ENCODE measurements around the gene GNB1. TPM values are rescaled to one million over a fixed set of nuclear protein-coding genes. Genes with fewer than 3 reads are reported as not detected.

The GNB1 gene
- 100 to 1,000 TPM in 1 of 4 donors, 10 to 100 TPM in 3; 54.3 to 102 (median 74.7) TPM for total RNA-seq

DNA sequence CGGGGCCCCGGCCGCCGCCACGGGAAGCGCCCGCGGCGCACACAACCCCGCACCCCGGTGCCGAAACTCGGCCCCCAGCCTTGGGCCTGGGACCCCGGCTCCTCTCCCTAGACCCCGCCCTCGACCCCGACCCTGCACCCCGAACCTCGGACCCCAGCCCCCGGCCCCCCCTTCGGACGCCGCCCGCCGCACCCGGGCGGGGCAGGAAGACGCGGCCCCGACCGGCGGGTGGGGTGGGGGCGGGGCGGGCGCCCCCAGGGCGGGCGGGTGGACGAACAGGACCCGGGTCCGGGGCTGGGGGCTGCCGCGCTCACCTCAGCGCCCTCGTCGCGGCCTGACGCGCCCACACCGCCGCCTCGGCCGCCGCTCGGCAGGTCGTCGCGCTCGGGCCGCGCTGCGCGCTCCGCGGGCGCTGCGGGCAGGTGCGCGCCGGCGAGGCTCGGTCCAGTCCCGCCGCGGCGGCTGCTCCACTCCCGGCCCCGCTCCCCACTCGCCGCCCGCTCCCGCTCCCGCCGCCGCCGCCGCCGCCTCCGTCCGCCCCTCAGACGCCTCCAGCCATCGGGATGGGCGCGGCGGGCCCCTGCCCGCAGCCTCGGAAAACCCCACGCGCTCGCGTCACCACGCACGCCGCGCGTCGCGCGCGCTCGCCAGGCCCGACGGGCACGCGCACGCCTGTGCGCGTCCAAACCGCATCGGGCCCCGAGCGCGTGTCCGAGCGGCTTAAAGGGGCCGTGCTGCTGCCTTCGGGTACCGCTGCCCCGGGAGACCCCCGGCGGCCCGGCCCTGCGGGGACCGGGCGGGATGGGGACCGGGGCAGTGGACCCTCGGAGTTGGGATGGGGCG is at the start of gene GNB1:
Gene GNB1, minus strand, starts transcription at position 582 of the 843 bp plus-strand sequence. CDS start 65,634 bp downstream, outside the sequence.
- Histone ChIP-seq H3K4me3 (peak within 1 kb of the TSS; percentile 55 to 95 (median 76)), H3K4me1 (peaks cover 32 to 84% (median 58%) of the 10 kb centered on the region in 3 donors), H3K9me3 (no peaks in the 10 kb centered on the region), H3K27me3 (peaks cover 0 to 7% (median 0%) of the 10 kb centered on the region in 4 donors), H3K36me3 (no peaks in the 10 kb centered on the region), H3K27ac (peak within 1 kb of the TSS; percentile 92 to 99 (median 99))
- 0% methylated on average over 7 of the region's 137 CpGs; no CpG with 5 or more reads in 1 of the 2 donors for WGBS, 2 donors
- no peak for DNase-seq
- TF ChIP-seq POLR2A (IDR thresholded peaks at IDR 0.05): peak in 3 of 4 donors; percentile 28 to 86 (median 75)
- TF ChIP-seq, protein P1, sequence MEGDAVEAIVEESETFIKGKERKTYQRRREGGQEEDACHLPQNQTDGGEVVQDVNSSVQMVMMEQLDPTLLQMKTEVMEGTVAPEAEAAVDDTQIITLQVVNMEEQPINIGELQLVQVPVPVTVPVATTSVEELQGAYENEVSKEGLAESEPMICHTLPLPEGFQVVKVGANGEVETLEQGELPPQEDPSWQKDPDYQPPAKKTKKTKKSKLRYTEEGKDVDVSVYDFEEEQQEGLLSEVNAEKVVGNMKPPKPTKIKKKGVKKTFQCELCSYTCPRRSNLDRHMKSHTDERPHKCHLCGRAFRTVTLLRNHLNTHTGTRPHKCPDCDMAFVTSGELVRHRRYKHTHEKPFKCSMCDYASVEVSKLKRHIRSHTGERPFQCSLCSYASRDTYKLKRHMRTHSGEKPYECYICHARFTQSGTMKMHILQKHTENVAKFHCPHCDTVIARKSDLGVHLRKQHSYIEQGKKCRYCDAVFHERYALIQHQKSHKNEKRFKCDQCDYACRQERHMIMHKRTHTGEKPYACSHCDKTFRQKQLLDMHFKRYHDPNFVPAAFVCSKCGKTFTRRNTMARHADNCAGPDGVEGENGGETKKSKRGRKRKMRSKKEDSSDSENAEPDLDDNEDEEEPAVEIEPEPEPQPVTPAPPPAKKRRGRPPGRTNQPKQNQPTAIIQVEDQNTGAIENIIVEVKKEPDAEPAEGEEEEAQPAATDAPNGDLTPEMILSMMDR (IDR thresholded peaks at IDR 0.05): peak in 3 of 6 experiments; percentile 8 to 21 (median 9)
- intact Hi-C loops (cut with DNase I): loop anchor here (10.0 kb wide), 1 partner anchor 46 kb away; no protein-coding TSS in a partner anchor

DNA sequence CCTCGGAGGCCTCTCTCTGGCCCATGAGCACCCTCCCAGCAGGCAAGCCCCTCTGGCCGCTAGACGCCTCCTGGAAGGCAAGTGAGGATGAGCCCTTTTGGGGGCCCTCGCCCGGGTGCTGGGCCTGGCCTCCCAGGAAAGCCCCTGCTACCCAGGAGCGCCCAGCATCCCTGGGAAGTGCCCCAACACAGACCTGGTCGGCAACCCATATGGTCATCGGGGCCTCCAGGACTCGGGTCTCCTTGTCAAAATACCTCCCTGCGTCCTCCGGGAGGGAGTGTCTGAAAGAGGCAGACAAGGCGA is 49.2 kb upstream of the GNB1 start:
- WGBS, 2 donors: 65 to 87% methylated on average over 2 to 8 of the region's 12 CpGs
- Histone ChIP-seq H3K4me3 (no peak overlapping the region), H3K27me3 (peaks cover 0 to 63% (median 0%) of the 10 kb centered on the region in 4 donors), H3K27ac (no peak overlapping the region), H3K4me1 (peaks cover 8 to 20% (median 9%) of the 10 kb centered on the region in 3 donors), H3K36me3 (no peaks in the 10 kb centered on the region), H3K9me3 (no peaks in the 10 kb centered on the region)
- DNase-seq: no peak
- intact Hi-C loops (cut with DNase I): no loop called here
- no peak for TF ChIP-seq POLR2A (IDR thresholded peaks at IDR 0.05)
- TF ChIP-seq, protein P1 (IDR thresholded peaks at IDR 0.05): no peak

DNA sequence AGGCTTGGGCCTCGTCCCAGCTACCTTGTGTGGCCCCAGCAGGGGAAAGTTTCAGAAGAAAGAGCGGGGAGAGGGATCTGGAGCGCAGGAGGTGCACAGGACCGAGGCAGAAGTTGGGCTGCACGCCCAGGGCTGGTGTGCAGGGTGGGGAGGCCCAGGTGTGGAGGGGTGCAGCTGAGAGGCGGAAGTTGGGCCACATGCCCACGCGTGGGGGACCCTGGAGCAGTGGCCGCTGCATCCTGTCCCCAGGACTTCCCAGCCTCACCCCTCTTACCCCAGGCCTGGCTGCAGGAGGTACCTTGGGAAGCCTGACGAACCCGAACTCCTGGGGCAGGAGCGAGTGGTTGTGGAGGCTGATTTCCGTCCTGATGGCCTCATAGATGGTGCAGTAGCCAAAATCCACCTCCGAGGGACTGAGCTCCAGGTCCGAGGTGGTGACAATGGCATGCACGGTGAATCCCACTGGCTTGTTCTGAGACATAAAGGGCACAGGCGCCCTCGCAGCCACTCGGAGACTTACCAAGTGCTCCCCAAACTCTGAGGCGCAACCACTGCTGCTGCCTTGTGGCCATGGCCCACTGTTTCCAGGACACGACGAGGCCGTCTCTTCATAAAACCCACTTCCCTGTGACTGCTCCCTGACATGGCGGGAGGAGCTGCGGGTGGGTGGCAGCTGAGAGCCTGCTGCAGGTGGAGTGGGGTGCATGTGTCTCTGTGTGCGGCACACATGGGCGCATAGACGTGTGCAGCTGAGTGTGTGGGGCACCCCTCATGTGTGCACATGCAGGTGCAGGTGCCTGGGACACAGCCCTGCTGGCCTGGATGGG is 48.6 kb upstream of the GNB1 start:
- no peak for DNase-seq
- TF ChIP-seq POLR2A (IDR thresholded peaks at IDR 0.05): no peak
- TF ChIP-seq, protein P1 (IDR thresholded peaks at IDR 0.05): no peak
- H3K4me1 ChIP-seq: peaks cover 8 to 20% (median 9%) of the 10 kb centered on the region in 3 donors
- H3K27me3 ChIP-seq: peaks cover 0 to 57% (median 0%) of the 10 kb centered on the region in 4 donors
- H3K27ac ChIP-seq: no peak overlapping the region
- WGBS, 2 donors: 44 to 87% methylated on average over 4 to 10 of the region's 28 CpGs
- no peak overlapping the region for H3K4me3 ChIP-seq
- H3K9me3 ChIP-seq: no peaks in the 10 kb centered on the region
- intact Hi-C loops (cut with DNase I): no loop called here
- no peaks in the 10 kb centered on the region for H3K36me3 ChIP-seq

DNA sequence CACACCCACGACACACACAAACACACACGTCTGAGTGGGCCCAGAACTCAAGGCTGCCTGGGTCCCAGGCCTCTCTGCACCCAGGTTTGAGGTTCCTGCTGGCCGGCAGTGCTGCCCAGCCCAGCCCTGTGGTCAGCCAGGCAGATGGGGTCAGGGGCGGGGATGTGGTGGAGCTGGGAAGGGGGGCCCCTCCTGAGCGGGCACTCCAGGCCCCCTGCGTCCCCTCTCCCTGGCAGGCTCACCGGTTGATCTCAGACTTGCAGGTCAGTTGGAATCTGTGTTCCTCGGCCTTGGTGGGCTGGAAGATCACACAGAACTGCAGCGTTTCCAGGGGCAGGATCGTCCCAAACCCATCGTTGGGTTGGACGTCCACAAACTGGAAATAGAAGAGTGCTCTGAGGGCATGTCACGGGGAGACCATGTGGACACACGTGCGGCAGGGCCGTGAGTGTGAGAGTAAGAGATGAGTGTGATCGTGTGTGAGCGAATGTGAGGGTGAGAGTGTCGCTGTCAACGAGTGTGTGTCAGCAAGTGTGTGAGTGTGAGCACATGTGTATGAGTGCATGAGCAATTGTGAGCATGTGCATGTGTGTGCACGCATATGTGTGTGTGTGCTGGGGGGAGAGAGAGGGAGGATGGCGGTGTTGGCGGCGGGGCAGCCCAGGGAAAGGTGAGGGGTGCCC is 47.9 kb upstream of the GNB1 start:
- DNase-seq: no peak
- no peaks in the 10 kb centered on the region for H3K9me3 ChIP-seq
- TF ChIP-seq, protein P1 (IDR thresholded peaks at IDR 0.05): no peak
- no peak for TF ChIP-seq POLR2A (IDR thresholded peaks at IDR 0.05)
- H3K36me3 ChIP-seq: no peaks in the 10 kb centered on the region
- H3K4me1 ChIP-seq: peaks cover 3 to 14% (median 5%) of the 10 kb centered on the region in 3 donors
- intact Hi-C loops (cut with DNase I): no loop called here
- 88% methylated on average over 11 to 12 of the region's 24 CpGs for WGBS, 2 donors
- no peak overlapping the region for H3K4me3 ChIP-seq
- H3K27me3 ChIP-seq: peaks cover 0 to 50% (median 0%) of the 10 kb centered on the region in 4 donors
- H3K27ac ChIP-seq: no peak overlapping the region
